GM19328 (cell line): ENCODE data around the gene PDK2.

Source experiments
- ATAC-seq: cut with Tn5 transposase; IDR thresholded peaks from one replicate; pipeline ENCODE4 v1.9.1; 2021; ENCODE audit warnings: mild to moderate bottlenecking, moderate library complexity; ENCODE audit not compliant: unreplicated experiment

PDK2 gene

GRCh38 chr17:50078430-50078829 is 16.7 kb upstream of the PDK2 start:
- no peak for ATAC-seq

- no peak for ATAC-seq
These were observed 15.6 kb upstream of the PDK2 start for GRCh38 chr17:50079334-50080095.

GRCh38 chr17:50080096-50080480 is 15.1 kb upstream of the PDK2 start:
- ATAC-seq: no peak

- ATAC-seq: no peak
These were observed 14.3 kb upstream of the PDK2 start for GRCh38 chr17:50080827-50081226.

- no peak for ATAC-seq
These were observed 13.4 kb upstream of the PDK2 start for GRCh38 chr17:50081757-50082156.

GRCh38 chr17:50087246-50087911 is 7.8 kb upstream of the PDK2 start:
- ATAC-seq: no peak

- no peak for ATAC-seq
These were observed 7.2 kb upstream of the PDK2 start for GRCh38 chr17:50087912-50088405.

GRCh38 chr17:50088952-50089825 is 6.0 kb upstream of the PDK2 start:
- ATAC-seq: no peak

GRCh38 chr17:50090071-50090470 is 5.1 kb upstream of the PDK2 start:
- ATAC-seq: no peak

GRCh38 chr17:50090971-50091917 is 3.9 kb upstream of the PDK2 start:
- no peak for ATAC-seq

GRCh38 chr17:50091918-50092285 is 3.2 kb upstream of the PDK2 start:
- no peak for ATAC-seq

- no peak for ATAC-seq
These were observed 1.9 kb upstream of the PDK2 start for GRCh38 chr17:50093246-50093645.

GRCh38 chr17:50093807-50094206 is 1.3 kb upstream of the PDK2 start:
- ATAC-seq: no peak

GRCh38 chr17:50094243-50094752 is 853 bp upstream of the PDK2 start:
- ATAC-seq: no peak

- ATAC-seq: no peak
These were observed 481 bp downstream of the PDK2 start for GRCh38 chr17:50095626-50096037.

GRCh38 chr17:50096092-50096491 is 941 bp downstream of the PDK2 start:
- no peak for ATAC-seq

- no peak for ATAC-seq
These were observed 1.6 kb downstream of the PDK2 start for GRCh38 chr17:50096758-50097157.

- no peak for ATAC-seq
These were observed 2.3 kb downstream of the PDK2 start for GRCh38 chr17:50097455-50097854.

GRCh38 chr17:50097926-50098325 is 2.8 kb downstream of the PDK2 start:
- ATAC-seq: no peak

- no peak for ATAC-seq
These were observed 3.4 kb downstream of the PDK2 start for GRCh38 chr17:50098583-50098982.
